WTC11 (cell line): ENCODE measurements around the gene PROM2.

Experiments used
- CREB1 ChIP-seq: sonication (generic); formaldehyde crosslinking; IDR thresholded peaks from 2 replicates; pipeline ENCODE4 v1.8.0; 2023; ENCODE audit warnings: mild to moderate bottlenecking, missing genetic modification reagents
- CTCF ChIP-seq: fragments of 200-600 bp; IDR thresholded peaks from 2 replicates; pipeline ENCODE4 v1.8.0; 2022; ENCODE audit warnings: antibody characterized with exemption
- ESRRA ChIP-seq: sonication (generic); formaldehyde crosslinking; IDR thresholded peaks from 2 replicates; pipeline ENCODE4 v1.8.1; 2022; ENCODE audit warnings: mild to moderate bottlenecking, missing genetic modification reagents, borderline replicate concordance
- FOXJ3 ChIP-seq: sonication (generic); formaldehyde crosslinking; IDR thresholded peaks from 2 replicates; pipeline ENCODE4 v1.9.0; 2021; ENCODE audit warnings: missing genetic modification reagents, mild to moderate bottlenecking, borderline replicate concordance
- GABPB1 ChIP-seq: sonication (generic); formaldehyde crosslinking; IDR thresholded peaks from 2 replicates; pipeline ENCODE4 v1.8.1; 2023; ENCODE audit warnings: mild to moderate bottlenecking, missing genetic modification reagents
- NR3C1 ChIP-seq: sonication (generic); formaldehyde crosslinking; conservative IDR thresholded peaks from 2 replicates; pipeline ENCODE4 v1.8.1; 2023; ENCODE audit warnings: low read depth, mild to moderate bottlenecking, missing genetic modification reagents
- ZNF121 ChIP-seq: sonication (generic); formaldehyde crosslinking; IDR thresholded peaks from 2 replicates; pipeline ENCODE4 v1.8.0; 2023; ENCODE audit warnings: missing genetic modification reagents

DNA sequence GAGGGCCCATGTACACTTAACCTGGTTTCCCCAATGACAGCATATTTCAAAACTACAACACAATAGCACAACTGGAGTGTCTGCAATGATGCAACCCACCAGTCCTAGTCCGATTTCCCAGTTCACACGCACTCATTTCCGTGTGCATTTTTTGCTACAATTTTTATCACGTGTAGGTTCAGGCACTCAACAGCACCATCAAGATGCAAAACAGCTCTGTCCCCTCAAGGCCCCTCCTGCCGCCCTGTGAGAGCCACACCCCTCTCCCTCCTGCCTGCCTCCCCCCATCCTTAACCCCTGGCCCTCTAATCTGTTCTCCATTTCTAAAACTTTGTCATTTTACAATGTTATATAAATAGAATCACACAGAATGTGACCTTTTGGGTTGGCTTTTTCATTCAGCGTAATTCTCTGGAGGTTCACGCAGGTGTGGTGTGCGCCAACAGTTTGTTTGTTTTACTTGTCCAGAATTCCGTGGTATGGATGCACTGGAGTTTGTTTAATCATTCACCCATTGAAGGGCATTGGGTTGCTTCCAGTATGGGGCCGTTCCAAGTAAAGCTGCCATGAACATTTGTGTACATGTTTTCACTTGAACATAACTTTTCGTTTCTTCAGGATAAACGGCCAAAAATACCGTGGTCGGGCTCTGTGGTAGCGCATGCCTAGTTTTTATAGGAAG lies 31.3 kb downstream of the PROM2 start:
- TF ChIP-seq CREB1 (CRISPR knock-in tag) (no peak), ZNF121 (CRISPR knock-in tag) (no peak), ESRRA (no peak), FOXJ3 (CRISPR knock-in tag) (no peak), CTCF (no peak), NR3C1 (CRISPR knock-in tag) (no peak), GABPB1 (CRISPR knock-in tag) (0 out of 2 replicates have a peak, but pooled peaks have one; percentile 29)
